Measurements from ENCODE around the gene AQP1.

DNA sequence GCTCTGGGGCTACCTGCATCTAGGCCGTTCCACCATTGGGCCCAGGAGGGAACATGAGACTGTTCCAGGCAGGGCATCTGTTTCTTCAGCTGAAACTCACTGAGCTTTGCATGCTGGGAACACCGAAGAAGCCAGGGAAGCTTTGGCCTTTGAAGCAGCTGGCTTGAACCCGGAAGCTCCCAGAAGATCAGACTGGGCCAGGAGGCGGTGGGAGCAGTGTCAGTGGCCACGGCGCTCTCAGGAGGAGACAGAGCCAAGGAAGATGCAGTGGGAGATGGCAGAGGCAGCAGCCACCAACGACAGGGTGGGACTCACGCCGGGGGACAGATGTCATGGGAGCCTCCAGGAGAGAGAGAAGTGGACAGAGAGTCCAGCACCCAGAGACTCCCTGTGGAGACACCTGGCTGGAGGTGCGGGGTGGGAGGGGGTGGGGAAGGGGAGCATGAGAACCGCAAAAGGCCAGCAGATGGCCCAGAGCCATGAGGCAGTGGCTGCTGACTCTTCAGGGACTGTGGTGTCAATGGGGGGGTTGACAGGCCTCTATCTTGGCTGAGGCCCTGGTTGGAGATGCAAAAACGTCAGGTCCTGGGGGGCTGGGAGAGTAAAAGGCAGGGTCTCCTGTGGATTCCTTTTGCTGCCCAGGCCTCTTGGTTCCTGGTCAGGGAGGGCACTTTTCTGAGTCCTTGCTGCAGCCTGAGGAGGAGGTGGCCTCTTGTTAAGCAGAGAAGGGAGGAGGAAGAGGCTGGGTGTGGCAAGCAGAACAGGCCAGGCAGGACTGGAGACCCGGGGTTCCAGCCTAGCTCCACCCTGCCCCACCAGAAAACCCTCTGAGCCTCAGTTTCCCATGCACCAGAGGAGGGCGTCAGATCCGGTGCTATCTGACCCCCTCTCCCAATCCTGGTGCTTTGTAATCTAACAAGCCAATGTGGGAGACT lies 6.3 kb upstream of the AQP1 start:
- TF ChIP-seq, protein P1, sequence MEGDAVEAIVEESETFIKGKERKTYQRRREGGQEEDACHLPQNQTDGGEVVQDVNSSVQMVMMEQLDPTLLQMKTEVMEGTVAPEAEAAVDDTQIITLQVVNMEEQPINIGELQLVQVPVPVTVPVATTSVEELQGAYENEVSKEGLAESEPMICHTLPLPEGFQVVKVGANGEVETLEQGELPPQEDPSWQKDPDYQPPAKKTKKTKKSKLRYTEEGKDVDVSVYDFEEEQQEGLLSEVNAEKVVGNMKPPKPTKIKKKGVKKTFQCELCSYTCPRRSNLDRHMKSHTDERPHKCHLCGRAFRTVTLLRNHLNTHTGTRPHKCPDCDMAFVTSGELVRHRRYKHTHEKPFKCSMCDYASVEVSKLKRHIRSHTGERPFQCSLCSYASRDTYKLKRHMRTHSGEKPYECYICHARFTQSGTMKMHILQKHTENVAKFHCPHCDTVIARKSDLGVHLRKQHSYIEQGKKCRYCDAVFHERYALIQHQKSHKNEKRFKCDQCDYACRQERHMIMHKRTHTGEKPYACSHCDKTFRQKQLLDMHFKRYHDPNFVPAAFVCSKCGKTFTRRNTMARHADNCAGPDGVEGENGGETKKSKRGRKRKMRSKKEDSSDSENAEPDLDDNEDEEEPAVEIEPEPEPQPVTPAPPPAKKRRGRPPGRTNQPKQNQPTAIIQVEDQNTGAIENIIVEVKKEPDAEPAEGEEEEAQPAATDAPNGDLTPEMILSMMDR (IDR thresholded peaks at IDR 0.05; ENCODE audit: low read depth, low read length, missing input control): no peak
- TF ChIP-seq FOXA1 (IDR thresholded peaks at IDR 0.05): no peak
- TF ChIP-seq, protein P2, sequence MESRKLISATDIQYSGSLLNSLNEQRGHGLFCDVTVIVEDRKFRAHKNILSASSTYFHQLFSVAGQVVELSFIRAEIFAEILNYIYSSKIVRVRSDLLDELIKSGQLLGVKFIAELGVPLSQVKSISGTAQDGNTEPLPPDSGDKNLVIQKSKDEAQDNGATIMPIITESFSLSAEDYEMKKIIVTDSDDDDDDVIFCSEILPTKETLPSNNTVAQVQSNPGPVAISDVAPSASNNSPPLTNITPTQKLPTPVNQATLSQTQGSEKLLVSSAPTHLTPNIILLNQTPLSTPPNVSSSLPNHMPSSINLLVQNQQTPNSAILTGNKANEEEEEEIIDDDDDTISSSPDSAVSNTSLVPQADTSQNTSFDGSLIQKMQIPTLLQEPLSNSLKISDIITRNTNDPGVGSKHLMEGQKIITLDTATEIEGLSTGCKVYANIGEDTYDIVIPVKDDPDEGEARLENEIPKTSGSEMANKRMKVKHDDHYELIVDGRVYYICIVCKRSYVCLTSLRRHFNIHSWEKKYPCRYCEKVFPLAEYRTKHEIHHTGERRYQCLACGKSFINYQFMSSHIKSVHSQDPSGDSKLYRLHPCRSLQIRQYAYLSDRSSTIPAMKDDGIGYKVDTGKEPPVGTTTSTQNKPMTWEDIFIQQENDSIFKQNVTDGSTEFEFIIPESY (IDR thresholded peaks at IDR 0.05): no peak
